ENCODE results near the gene PDZK1.
"Not testable (repeated sequence)": the region's sequence is repeated elsewhere in the genome, so short reads cannot be mapped to it uniquely, and the experiment has no call there.

PDZK1 gene

DNA sequence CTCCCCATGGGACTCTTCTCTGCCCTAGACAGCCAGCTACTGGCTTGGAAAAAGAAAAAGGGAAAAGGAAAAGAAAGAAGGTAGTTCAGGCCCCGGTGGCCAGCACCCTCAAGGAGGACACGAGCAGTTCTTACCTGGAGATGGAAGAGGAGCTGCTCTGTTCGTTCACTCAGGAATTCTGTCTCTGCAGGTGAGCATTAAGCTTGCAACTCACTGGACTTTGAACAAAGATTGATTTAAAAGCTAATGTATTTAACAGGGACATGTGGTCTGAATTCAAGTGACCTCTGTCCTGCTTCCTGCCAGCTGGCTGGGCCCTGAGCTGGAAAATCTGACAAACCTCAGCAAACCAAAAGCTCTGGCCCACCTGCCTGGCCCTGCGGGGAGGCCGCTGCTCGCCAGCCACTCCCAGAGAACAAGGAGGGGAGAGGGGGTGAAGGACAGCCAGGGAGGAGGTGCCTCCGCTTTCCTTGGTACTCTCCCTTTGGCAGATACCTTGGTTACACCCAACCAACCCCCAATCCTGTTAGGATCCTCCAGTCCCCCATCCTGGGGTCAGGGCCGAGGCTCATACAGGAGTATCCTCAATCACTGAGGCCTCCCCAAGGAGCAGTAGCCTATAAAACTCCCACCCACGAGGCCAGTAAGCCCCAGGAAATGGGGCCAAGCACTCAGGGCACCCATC lies at the start of gene PDZK1:
PDZK1 (minus strand) TSS at position 186 of the 685 bp plus-strand sequence. CDS start 19,347 bp downstream, outside the sequence.
- no peaks in the 10 kb centered on the region for H3K9me3 Mint-ChIP-seq
- no peaks in the 10 kb centered on the region for H3K36me3 Mint-ChIP-seq (ENCODE audit: low read depth)
- H3K27me3 Mint-ChIP-seq, result no peaks in the 10 kb centered on the region
- H3K4me3 Mint-ChIP-seq, result no peak within 1 kb of the TSS
- H3K4me1 Mint-ChIP-seq (ENCODE audit: low read depth), result peaks cover 7% of the 10 kb centered on the region
- no peak within 1 kb of the TSS for H3K27ac Mint-ChIP-seq

DNA sequence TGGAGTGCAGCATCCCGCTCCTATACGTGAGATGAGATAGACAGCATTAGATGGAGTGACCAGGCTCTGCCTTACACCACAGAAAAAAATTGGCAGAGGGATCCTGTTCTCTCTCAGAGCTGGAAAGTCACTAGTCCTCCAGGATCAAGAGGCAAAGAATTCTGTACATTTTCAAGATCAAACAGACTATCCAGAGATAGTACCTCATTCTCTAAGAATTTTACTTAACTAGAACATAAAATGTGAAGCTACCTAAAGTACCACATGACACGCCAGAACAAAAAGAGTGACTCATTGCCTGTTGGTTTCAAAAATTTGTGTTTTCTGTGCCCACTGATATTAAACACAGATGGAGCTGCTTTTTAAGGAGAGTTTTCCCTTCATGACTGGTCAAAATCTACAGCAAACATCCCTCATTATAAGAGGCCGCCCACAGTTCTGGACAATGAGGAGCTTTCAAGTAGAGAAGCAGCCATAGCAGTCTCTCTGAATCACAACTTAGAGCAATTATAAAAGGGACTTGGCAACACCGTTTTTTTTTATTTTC lies 44.4 kb upstream of the PDZK1 start:
- Mint-ChIP-seq H3K4me1 (ENCODE audit: low read depth) (peaks cover 15% of the 10 kb centered on the region), H3K27ac (no peak overlapping the region), H3K27me3 (no peaks in the 10 kb centered on the region), H3K4me3 (no peak overlapping the region), H3K36me3 (ENCODE audit: low read depth) (peaks cover 58% of the 10 kb centered on the region), H3K9me3 (no peaks in the 10 kb centered on the region)

DNA sequence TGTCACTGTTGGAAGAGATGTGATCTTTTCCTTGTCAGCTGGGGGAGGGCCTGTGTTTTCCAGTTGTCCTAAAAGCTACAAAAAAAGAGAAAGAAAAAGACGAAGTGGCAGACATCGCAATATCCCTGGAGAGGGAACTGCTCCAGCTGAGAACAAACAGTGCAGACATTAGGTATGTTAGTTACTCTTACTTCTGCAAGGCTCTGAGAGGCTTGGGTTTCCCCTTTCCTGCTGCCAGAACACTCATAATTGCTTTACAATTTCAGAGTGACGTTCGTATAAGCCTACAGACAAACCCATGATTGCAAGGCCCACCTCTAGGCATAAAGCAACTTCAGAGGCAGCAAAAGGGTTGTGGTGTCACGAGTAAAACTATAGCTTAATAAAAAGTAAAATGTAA lies 43.3 kb upstream of the PDZK1 start:
- Mint-ChIP-seq H3K27me3 (no peaks in the 10 kb centered on the region), H3K4me3 (no peak overlapping the region), H3K27ac (no peak overlapping the region), H3K36me3 (ENCODE audit: low read depth) (peaks cover 53% of the 10 kb centered on the region), H3K4me1 (ENCODE audit: low read depth) (peaks cover 15% of the 10 kb centered on the region), H3K9me3 (no peaks in the 10 kb centered on the region)

DNA sequence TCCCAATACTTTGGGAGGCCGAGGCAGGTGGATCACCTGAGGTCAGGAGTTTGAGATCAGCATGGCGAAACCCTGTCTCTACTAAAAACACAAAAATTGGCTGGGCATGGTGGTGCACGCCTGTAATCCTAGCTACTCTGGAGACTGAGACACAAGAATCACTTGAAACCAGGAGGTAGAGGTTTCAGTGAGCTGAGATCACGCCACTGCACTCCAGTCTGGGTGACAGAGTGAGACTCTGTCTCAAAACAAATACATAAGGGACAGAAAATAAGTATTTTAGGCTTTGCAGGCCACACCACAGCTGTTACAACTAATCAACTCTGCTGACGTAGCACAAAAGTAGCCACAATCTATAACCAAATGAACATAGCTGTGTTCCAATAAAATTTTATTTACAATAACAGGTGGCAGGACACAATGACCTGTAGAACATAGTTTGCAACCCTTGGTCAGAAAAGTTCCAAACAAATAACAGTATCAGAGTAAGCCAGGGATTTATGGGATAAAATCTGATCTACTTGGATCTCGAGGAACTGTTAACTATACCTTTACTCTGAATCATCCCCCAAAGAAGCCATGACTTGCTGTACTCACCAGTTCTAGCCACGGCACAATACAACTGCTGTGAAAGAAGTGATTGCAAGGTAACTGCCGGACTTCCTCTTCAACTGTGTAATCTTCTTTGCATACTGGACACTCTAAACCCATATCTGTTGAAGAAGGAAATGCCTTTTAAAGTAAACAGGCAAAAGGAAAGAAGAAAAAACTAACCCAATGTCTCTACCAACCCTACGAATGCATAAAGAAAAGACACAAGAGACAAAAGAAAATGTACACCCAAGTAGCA lies 40.5 kb upstream of the PDZK1 start:
- Mint-ChIP-seq H3K9me3 (no peaks in the 10 kb centered on the region), H3K4me1 (ENCODE audit: low read depth) (peaks cover 15% of the 10 kb centered on the region), H3K27me3 (no peaks in the 10 kb centered on the region), H3K4me3 (no peak overlapping the region), H3K36me3 (ENCODE audit: low read depth) (peaks cover 66% of the 10 kb centered on the region), H3K27ac (no peak overlapping the region)

DNA sequence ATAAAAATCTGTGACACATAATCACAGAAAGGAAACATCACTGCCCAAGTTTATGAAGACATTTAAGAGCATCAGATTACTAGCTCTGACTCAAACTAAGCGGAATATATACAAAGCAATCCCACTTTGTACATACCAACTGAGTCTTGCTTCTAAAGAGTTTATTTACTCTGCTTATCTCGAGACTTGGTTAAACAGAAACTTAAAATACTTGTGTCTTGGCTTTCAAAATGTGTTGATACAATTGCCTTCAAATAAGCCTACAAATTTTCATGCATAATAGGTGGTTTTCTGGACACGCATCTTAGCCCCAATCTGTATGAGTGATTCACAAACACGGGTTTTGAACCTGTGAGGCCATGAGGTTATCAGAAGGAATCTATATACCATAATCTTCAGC lies 33.1 kb upstream of the PDZK1 start:
- peaks cover 3% of the 10 kb centered on the region for H3K4me1 Mint-ChIP-seq (ENCODE audit: low read depth)
- H3K9me3 Mint-ChIP-seq, result no peaks in the 10 kb centered on the region
- H3K36me3 Mint-ChIP-seq (ENCODE audit: low read depth), result peaks cover 48% of the 10 kb centered on the region
- H3K4me3 Mint-ChIP-seq, result no peak overlapping the region
- H3K27me3 Mint-ChIP-seq, result no peaks in the 10 kb centered on the region
- no peak overlapping the region for H3K27ac Mint-ChIP-seq

DNA sequence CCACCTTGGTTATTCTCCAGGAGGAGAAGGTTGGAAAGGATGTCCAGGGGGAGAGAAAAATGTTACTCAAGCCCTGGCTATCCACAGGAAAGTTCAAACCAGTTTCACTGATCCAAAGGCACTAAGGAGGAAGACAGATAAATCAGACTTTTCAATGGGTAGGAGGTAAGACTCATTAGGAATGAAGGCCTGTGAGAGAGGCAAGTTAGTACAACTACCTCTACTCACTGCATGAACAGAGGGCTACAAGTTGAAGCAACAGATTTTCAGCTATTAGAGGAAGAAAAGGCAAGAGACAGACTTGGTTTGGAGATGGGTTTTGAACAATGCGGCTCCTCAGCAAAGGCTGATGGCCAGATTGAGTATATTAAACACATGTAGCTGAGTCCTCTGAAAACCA lies 29.0 kb upstream of the PDZK1 start:
- Mint-ChIP-seq H3K4me1 (ENCODE audit: low read depth) (peaks cover 3% of the 10 kb centered on the region), H3K4me3 (no peak overlapping the region), H3K27me3 (no peaks in the 10 kb centered on the region), H3K27ac (no peak overlapping the region), H3K36me3 (ENCODE audit: low read depth) (peaks cover 19% of the 10 kb centered on the region), H3K9me3 (no peaks in the 10 kb centered on the region)

DNA sequence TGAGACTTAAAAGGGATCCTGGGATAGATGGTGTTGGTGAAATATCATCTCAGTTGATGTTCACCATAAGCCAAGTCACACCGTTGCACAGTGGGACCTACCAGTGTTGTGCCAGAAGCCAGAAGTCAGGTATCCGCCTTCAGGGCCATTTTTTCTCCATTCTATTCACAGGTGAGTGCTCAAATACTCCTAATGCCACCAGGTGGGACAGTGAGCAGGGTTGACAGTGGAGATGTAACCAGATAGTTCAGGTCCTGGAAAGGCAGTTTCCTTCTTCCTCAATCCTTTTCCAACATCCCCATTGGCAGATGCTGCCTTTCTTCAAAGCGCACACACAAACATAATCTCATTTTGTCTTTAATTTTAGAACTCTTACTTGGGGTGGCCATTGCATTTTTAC lies 23.7 kb upstream of the PDZK1 start:
- H3K4me1 Mint-ChIP-seq (ENCODE audit: low read depth), result peaks cover 6% of the 10 kb centered on the region
- H3K9me3 Mint-ChIP-seq, result no peaks in the 10 kb centered on the region
- H3K27me3 Mint-ChIP-seq, result no peaks in the 10 kb centered on the region
- no peak overlapping the region for H3K27ac Mint-ChIP-seq
- peaks cover 15% of the 10 kb centered on the region for H3K36me3 Mint-ChIP-seq (ENCODE audit: low read depth)
- H3K4me3 Mint-ChIP-seq, result no peak overlapping the region

DNA sequence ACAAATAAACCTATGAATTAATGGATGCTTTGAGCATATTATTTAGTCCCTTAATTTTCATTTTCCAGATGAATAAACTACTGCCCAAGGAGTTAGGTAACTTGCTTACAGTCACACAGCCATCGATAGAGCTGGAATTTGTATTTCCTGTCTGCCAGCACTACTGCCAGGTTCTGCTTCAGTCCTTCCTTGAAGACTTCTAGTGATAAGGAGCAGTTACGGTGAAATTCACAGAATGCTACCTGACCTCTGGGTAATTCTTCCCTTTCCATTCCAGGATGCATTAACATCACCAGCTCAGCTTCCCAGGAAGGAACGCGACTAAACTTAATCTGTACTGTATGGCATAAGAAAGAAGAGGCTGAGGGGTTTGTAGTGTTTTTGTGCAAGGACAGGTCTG lies 23.3 kb upstream of the PDZK1 start:
- H3K27ac Mint-ChIP-seq, result no peak overlapping the region
- peaks cover 11% of the 10 kb centered on the region for H3K36me3 Mint-ChIP-seq (ENCODE audit: low read depth)
- H3K27me3 Mint-ChIP-seq, result no peaks in the 10 kb centered on the region
- peaks cover 6% of the 10 kb centered on the region for H3K4me1 Mint-ChIP-seq (ENCODE audit: low read depth)
- no peak overlapping the region for H3K4me3 Mint-ChIP-seq
- no peaks in the 10 kb centered on the region for H3K9me3 Mint-ChIP-seq

DNA sequence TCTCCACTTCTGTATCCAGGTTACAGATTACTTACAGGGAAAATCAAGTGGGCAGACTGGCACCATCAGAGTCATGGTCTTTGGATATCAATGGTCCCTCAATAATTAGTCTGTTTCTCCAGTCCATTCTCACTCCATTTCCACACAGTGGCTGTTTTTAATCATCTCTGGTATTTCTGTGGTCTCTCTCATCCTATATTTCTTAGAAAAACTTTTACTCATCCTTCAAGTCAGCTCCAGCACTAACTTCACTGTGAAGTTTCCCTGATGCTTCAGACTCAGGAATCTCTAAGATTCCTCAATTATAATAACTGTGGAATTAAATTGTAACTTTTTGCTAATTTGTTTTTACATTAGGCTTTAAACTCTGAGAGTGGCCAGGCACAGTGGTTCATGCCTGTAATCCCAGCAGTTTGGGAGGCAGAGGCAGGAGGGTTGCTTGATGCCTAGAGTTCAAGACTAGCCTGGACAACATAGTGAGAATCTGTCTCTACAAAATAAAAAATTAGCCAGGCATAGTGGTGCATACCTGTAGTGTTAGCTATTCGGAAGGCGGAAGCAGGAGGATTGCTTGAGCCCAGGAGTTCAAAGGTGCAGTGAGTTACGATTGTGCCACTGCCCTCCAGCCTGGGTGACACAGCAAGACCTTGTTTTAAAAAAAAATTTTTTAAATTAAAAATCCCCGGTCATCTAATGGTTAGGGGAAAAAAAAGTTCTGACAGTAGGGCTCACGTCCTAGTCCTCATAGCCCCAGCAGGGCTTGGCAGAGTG lies 22.7 kb upstream of the PDZK1 start:
- no peak overlapping the region for H3K4me3 Mint-ChIP-seq
- no peaks in the 10 kb centered on the region for H3K27me3 Mint-ChIP-seq
- peaks cover 11% of the 10 kb centered on the region for H3K36me3 Mint-ChIP-seq (ENCODE audit: low read depth)
- H3K9me3 Mint-ChIP-seq, result no peaks in the 10 kb centered on the region
- peaks cover 6% of the 10 kb centered on the region for H3K4me1 Mint-ChIP-seq (ENCODE audit: low read depth)
- H3K27ac Mint-ChIP-seq, result no peak overlapping the region

DNA sequence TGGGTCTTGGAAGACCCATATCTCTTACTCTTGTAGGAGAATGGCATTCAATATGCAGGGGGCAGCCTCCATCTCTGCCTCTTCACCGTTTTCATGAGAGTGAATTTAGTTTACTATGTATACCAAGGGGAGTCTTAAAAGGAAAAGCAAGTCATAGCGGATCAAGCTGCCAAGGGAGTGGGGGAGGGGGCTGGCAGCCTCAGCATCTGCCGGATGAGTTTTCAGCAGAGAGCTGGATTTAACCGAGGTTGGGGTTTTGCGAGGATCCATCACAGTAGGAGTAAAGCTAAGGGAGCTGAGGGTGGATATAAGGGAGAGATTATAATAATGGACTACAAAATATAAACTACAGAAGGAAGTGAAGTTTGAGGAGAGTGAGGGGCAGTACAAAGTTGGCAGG lies 22.0 kb upstream of the PDZK1 start:
- H3K27ac Mint-ChIP-seq, result no peak overlapping the region

DNA sequence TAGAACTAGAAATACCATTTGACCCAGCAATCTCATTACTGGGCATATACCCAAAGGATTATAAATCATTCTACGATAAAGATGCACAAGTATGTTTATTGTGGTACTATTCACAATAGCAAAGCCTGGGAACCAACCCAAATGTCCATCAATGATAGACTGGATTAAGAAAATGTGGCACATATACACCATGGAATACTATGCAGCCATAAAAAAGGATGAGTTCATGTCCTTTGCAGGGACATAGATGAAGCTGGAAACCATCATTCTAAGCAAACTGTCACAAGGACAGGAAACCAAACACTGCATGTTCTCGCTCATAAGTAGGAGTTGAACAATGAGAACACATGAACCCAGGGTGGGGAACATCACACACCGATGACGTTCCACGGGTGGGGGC lies 19.0 kb upstream of the PDZK1 start:
- H3K4me3 Mint-ChIP-seq, result not testable (repeated sequence)

More for the DNA sequence above, 22.0 kb upstream of the PDZK1 start:
- H3K4me1 Mint-ChIP-seq (ENCODE audit: low read depth), result peaks cover 6% of the 10 kb centered on the region
- no peaks in the 10 kb centered on the region for H3K27me3 Mint-ChIP-seq
- H3K36me3 Mint-ChIP-seq (ENCODE audit: low read depth), result peaks cover 11% of the 10 kb centered on the region
- no peak overlapping the region for H3K4me3 Mint-ChIP-seq
- no peaks in the 10 kb centered on the region for H3K9me3 Mint-ChIP-seq

DNA sequence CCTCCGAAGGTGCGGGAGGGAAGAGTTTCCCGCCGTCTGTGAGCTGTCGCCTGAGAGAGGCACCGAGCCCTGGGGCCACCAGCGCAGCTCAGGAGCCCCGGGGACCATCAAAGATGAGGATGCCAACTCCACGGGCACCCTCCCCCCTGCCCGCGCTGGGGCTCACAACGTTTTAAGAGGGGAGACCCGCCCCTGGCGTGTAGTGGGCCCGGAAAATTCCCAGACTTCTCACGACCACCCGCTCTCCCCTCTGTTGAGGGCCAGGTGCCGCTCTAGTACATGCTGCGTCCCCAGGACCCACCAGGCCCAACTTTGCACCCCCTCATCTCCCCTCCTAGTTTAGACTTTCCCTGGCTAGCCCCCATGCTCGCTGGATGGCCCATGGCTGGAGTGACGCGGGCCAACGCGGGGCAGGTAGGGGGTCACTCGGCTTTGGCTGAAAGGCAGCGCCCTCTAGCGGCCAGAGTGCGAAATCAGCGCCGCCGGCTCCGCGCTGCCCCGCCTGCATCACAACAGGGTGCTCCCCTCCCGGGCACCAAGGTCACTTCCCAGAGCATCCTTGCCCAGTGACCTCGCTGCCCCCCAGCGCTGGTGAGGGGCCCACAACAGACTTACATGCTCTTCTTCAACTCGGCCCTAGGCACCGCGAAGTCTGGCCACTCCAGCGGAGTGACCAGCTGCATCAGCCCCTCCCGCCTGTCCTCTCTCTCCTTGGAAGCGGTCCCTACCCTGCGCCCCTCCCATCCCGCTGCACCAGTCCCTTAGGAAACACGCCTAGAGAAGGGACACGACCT lies 13.9 kb upstream of the PDZK1 start:
- peaks cover 15% of the 10 kb centered on the region for H3K27me3 Mint-ChIP-seq
- H3K9me3 Mint-ChIP-seq, result no peaks in the 10 kb centered on the region
- peaks cover 45% of the 10 kb centered on the region for H3K4me1 Mint-ChIP-seq (ENCODE audit: low read depth)
- H3K27ac Mint-ChIP-seq, result peak overlapping the region; percentile 79
- H3K36me3 Mint-ChIP-seq (ENCODE audit: low read depth), result no peaks in the 10 kb centered on the region
- H3K4me3 Mint-ChIP-seq, result peak overlapping the region; percentile 75

More for the DNA sequence above, 19.0 kb upstream of the PDZK1 start:
- H3K36me3 Mint-ChIP-seq (ENCODE audit: low read depth); H3K27ac Mint-ChIP-seq; H3K9me3 Mint-ChIP-seq: not testable (repeated sequence)
- H3K27me3 Mint-ChIP-seq, result peaks cover 13% of the 10 kb centered on the region
- H3K4me1 Mint-ChIP-seq (ENCODE audit: low read depth), result peaks cover 15% of the 10 kb centered on the region

DNA sequence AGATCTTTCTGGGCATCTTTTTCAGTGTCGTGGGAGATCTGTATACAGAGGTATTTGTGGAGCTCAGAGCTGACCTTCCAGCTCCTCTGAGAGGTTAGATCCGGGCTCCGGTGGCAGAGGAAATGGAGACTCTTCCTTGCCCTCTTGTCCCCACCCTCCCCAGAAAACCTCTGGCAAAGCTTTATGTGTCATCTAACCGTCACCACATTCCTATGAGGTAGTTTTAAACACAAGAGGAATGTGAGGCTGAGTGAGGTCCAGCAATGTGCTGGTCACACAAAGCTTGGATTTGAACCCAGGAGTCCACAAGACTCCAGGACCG lies 13.3 kb upstream of the PDZK1 start:
- Mint-ChIP-seq H3K4me3 (peak overlapping the region; percentile 75), H3K27me3 (peaks cover 15% of the 10 kb centered on the region), H3K4me1 (ENCODE audit: low read depth) (peaks cover 45% of the 10 kb centered on the region), H3K27ac (peak overlapping the region; percentile 64), H3K36me3 (ENCODE audit: low read depth) (no peaks in the 10 kb centered on the region), H3K9me3 (no peaks in the 10 kb centered on the region)
